Common myeloid progenitor, CD34-positive (primary cell): ENCODE measurements around the gene MYRIP.

Experiments
- CTCF ChIA-PET: fragments of 350-600 bp; sonication (Branson Sonifier 250); formaldehyde crosslinking; loops from one replicate; lab custom pipeline; 2021; ENCODE audit warnings: antibody characterized with exemption; lab: Charles Lee
- POLR2A ChIA-PET: fragments of 350-600 bp; sonication (Branson Sonifier 250); formaldehyde crosslinking; loops from one replicate; lab custom pipeline; 2021; ENCODE audit warnings: antibody characterized with exemption; lab: Charles Lee
- DNase-seq, 3 donors: peaks; one replicate each; pipeline versions ENCODE4 v3.0.0 to v3.0.0-alpha.2; 2013
- H3K27ac ChIP-seq, 2 experiments: 1 replicate in 1 of 2; 2 replicates in 1 of 2; pipeline ENCODE4 v1.7.0; 2013; ENCODE audit warnings: inconsistent platforms in 2 of 2, low read length in 2 of 2, mild to moderate bottlenecking in 2 of 2, low read depth in 1 of 2, moderate library complexity in 1 of 2; ENCODE audit not compliant: severe bottlenecking in 2 of 2, insufficient read depth in 1 of 2, poor library complexity in 1 of 2
- H3K27me3 ChIP-seq, 5 experiments: replicated peaks in 2 of 5; 1 replicate in 3 of 5; 2 replicates in 2 of 5; pipeline versions ENCODE4 v1.6.1 to v1.7.0; 2013; ENCODE audit warnings: low read length in 4 of 5, mild to moderate bottlenecking in 2 of 5, moderate library complexity in 2 of 5, inconsistent platforms in 1 of 5; ENCODE audit not compliant: insufficient read depth in 5 of 5, control insufficient read depth in 4 of 5
- H3K36me3 ChIP-seq, 4 experiments: 1 replicate in 2 of 4; 2 replicates in 2 of 4; pipeline versions ENCODE4 v1.6.1 to v1.7.0; 2013; ENCODE audit warnings: low read length in 3 of 4, control low read depth in 1 of 4, mild to moderate bottlenecking in 1 of 4; ENCODE audit not compliant: control insufficient read depth in 4 of 4, insufficient read depth in 4 of 4
- H3K4me1 ChIP-seq, 4 experiments: 1 replicate in 3 of 4; 2 replicates in 1 of 4; pipeline versions ENCODE4 v1.6.1 to v1.7.1; 2013; ENCODE audit warnings: low read length in 3 of 4, mild to moderate bottlenecking in 3 of 4, control low read depth in 1 of 4, inconsistent platforms in 1 of 4, moderate library complexity in 1 of 4; ENCODE audit not compliant: control insufficient read depth in 4 of 4, insufficient read depth in 4 of 4; ENCODE audit errors: control extremely low read depth in 1 of 4
- H3K4me3 ChIP-seq, 7 experiments: 1 replicate in 4 of 7; 2 replicates in 3 of 7; pipeline versions ENCODE4 v1.5.1 to v1.7.0; 2013; ENCODE audit warnings: mild to moderate bottlenecking in 7 of 7, low read length in 6 of 7, moderate library complexity in 6 of 7, inconsistent platforms in 2 of 7, low read depth in 2 of 7, control low read depth in 1 of 7; ENCODE audit not compliant: insufficient read depth in 4 of 7, control insufficient read depth in 1 of 7; ENCODE audit errors: extremely low read depth in 1 of 7
- H3K9me3 ChIP-seq, 5 experiments: 1 replicate in 4 of 5; 2 replicates in 1 of 5; pipeline versions ENCODE4 v1.6.1 to v1.7.1; 2013; ENCODE audit warnings: low read length in 4 of 5, mild to moderate bottlenecking in 2 of 5, inconsistent platforms in 1 of 5, low read depth in 1 of 5, moderate library complexity in 1 of 5; ENCODE audit not compliant: control insufficient read depth in 4 of 5, insufficient read depth in 2 of 5; ENCODE audit errors: control extremely low read depth in 1 of 5
- WGBS: methylation state at CpG from one replicate; pipeline ENCODE4 v1.1.5; 2013; ENCODE audit not compliant: insufficient coverage; 5-methylcytosine and 5-hydroxymethylcytosine counted together

Gene MYRIP

DNA sequence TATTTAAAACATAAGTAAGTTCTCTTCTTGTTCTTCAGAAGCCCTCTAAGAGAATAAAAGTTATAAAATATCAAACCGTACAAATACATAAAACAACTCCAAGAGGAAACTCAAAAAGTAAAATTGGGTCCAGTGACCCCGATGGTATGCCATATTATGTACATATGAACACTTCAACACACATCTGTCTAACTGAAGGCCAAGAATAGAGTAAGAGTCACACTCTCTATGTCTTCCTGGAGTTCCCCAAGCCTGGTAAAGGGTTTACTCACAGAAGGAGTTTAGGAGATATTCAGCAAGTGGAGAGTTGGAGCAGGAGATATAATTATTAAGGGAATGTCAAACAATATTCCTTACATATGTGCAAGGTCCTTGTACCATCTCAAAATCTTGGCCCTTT, 398.8 kb downstream of the MYRIP start:
- ChIA-PET POLR2A (no interaction called here), CTCF (interaction anchor here (1.2 kb wide), 1 partner anchor 17 kb away, joined by 3 read pairs; no protein-coding TSS in a partner anchor)
- no peak overlapping the region for H3K4me3 ChIP-seq
- no peaks in the 10 kb centered on the region for H3K4me1 ChIP-seq
- DNase-seq = no peak
- no CpG with 5 or more reads among the region's 2 CpGs for WGBS
- H3K36me3 ChIP-seq = no peaks in the 10 kb centered on the region
- H3K27ac ChIP-seq = no peak overlapping the region
- H3K27me3 ChIP-seq = no peaks in the 10 kb centered on the region
- H3K9me3 ChIP-seq = no peaks in the 10 kb centered on the region

GRCh38 chr3:40211579-40211978, 402.2 kb downstream of the MYRIP start:
- Histone ChIP-seq H3K4me3 (no peak overlapping the region), H3K27me3 (no peaks in the 10 kb centered on the region), H3K36me3 (no peaks in the 10 kb centered on the region), H3K4me1 (no peaks in the 10 kb centered on the region), H3K27ac (no peak overlapping the region), H3K9me3 (no peaks in the 10 kb centered on the region)
- DNase-seq = no peak
- ChIA-PET POLR2A (interaction anchor here (0.6 kb wide), 1 partner anchor 673 kb away, joined by 4 read pairs; no protein-coding TSS in a partner anchor), CTCF (interaction anchor here (0.9 kb wide), 2 partner anchors 20 to 32 kb away, joined by 3 read pairs; no protein-coding TSS in a partner anchor)
- 87% methylated on average over 3 of the region's 4 CpGs for WGBS

GRCh38 chr3:40213556-40213955, 404.1 kb downstream of the MYRIP start:
- H3K9me3 ChIP-seq = no peaks in the 10 kb centered on the region
- CTCF ChIA-PET = no interaction called here
- no peaks in the 10 kb centered on the region for H3K4me1 ChIP-seq
- WGBS = 63% methylated on average over 4 of the region's 5 CpGs
- no peak overlapping the region for H3K27ac ChIP-seq
- no peak overlapping the region for H3K4me3 ChIP-seq
- H3K36me3 ChIP-seq = no peaks in the 10 kb centered on the region
- H3K27me3 ChIP-seq = no peaks in the 10 kb centered on the region
- POLR2A ChIA-PET = no interaction called here
- DNase-seq = no peak

DNA sequence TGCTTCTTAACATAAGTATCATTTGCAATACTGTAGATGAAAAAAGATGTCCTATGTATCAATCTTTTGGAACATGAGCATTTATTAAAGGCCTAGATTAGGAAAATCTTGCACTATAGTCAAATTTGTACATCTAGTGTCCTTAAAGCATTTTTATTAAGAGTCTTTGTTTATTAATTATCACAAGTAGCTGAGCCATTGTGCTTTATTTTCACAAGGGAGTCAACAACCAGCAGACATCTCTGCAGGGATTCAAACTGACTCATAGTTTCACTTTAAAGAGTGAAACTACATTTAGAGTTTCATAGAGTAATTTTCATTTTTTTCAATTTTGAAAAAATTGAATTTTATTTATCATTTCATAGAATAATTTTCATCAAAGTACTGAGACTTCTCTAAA, 405.6 kb downstream of the MYRIP start:
- ChIA-PET POLR2A (no interaction called here), CTCF (interaction anchor here (1.0 kb wide), 1 partner anchor 20 kb away, joined by 3 read pairs; no protein-coding TSS in a partner anchor)
- no peaks in the 10 kb centered on the region for H3K36me3 ChIP-seq
- DNase-seq = no peak
- no peaks in the 10 kb centered on the region for H3K27me3 ChIP-seq
- no peak overlapping the region for H3K4me3 ChIP-seq
- no peaks in the 10 kb centered on the region for H3K9me3 ChIP-seq
- H3K27ac ChIP-seq = no peak overlapping the region
- H3K4me1 ChIP-seq = no peaks in the 10 kb centered on the region

- no peak overlapping the region for H3K4me3 ChIP-seq
- no peaks in the 10 kb centered on the region for H3K27me3 ChIP-seq
- no CpG with 5 or more reads among the region's 2 CpGs for WGBS
- H3K27ac ChIP-seq = no peak overlapping the region
- H3K9me3 ChIP-seq = peaks cover 0 to 5% (median 0%) of the 10 kb centered on the region in 5 experiments
- POLR2A ChIA-PET = no interaction called here
- H3K4me1 ChIP-seq = no peaks in the 10 kb centered on the region
- CTCF ChIA-PET = no interaction called here
- H3K36me3 ChIP-seq = no peaks in the 10 kb centered on the region
- no peak for DNase-seq
Observed at GRCh38 chr3:40216471-40216870, 407.1 kb downstream of the MYRIP start.

- 97% methylated on average over 4 of the region's 4 CpGs for WGBS
- Histone ChIP-seq H3K9me3 (peaks cover 0 to 5% (median 0%) of the 10 kb centered on the region in 5 experiments), H3K27me3 (no peaks in the 10 kb centered on the region), H3K27ac (no peak overlapping the region), H3K36me3 (no peaks in the 10 kb centered on the region), H3K4me3 (no peak overlapping the region), H3K4me1 (no peaks in the 10 kb centered on the region)
- POLR2A ChIA-PET = no interaction called here
- DNase-seq = no peak
- CTCF ChIA-PET = no interaction called here
Observed at GRCh38 chr3:40223856-40224255, 414.4 kb downstream of the MYRIP start.

GRCh38 chr3:40224796-40225515, 415.5 kb downstream of the MYRIP start:
- DNase-seq = no peak
- H3K36me3 ChIP-seq = no peaks in the 10 kb centered on the region
- peaks cover 0 to 5% (median 0%) of the 10 kb centered on the region in 5 experiments for H3K9me3 ChIP-seq
- H3K27me3 ChIP-seq = no peaks in the 10 kb centered on the region
- ChIA-PET CTCF (no interaction called here), POLR2A (no interaction called here)
- H3K27ac ChIP-seq = no peak overlapping the region
- 100% methylated on average over 4 of the region's 6 CpGs for WGBS
- peaks cover 0 to 6% (median 0%) of the 10 kb centered on the region in 4 experiments for H3K4me1 ChIP-seq
- no peak overlapping the region for H3K4me3 ChIP-seq
